Fibroblast of the aortic adventitia (primary cell): ENCODE data around the gene EZH1. TPM values are rescaled to one million over a fixed set of nuclear protein-coding genes. Genes with fewer than 3 reads are reported as not detected.

Experiments used
- DNase-seq: peaks from one replicate; pipeline ENCODE4 v3.0.0-alpha.2; 2010; ENCODE audit warnings: low read depth
- H3K4me3 ChIP-seq: 2 replicates; pipeline ENCODE4 v1.5.1; 2011; ENCODE audit warnings: low read depth, mild to moderate bottlenecking, control low read depth, low read length, moderate library complexity
- CTCF ChIP-seq: IDR thresholded peaks from 2 replicates; pipeline ENCODE4 v1.5.1; 2011; ENCODE audit warnings: mild to moderate bottlenecking, low read length, control low read depth, inconsistent platforms; ENCODE audit not compliant: insufficient read depth
- total RNA-seq: library from RNA; depleted of rRNA; stranded (reverse); fragments of >200 nt; gene quantifications from 2 replicates; pipeline ENCODE4 v1.2.3, GENCODE V29; 2012; ENCODE audit warnings: low replicate concordance

Gene EZH1
- total RNA-seq, 1 donor: 31.4 TPM

- DNase-seq: no peak
- TF ChIP-seq CTCF: no peak
- H3K4me3 ChIP-seq: no peak overlapping the region
Measured at GRCh38 chr17:42759982-42760651, 15.3 kb upstream of the EZH1 start.

- no peak for TF ChIP-seq CTCF
- DNase-seq: peak; percentile 83
- no peak overlapping the region for H3K4me3 ChIP-seq
Measured at GRCh38 chr17:42754782-42755181, 9.9 kb upstream of the EZH1 start.

- H3K4me3 ChIP-seq: no peak overlapping the region
- no peak for TF ChIP-seq CTCF
- peak; percentile 55 for DNase-seq
Measured at GRCh38 chr17:42751628-42752027, 6.8 kb upstream of the EZH1 start.

GRCh38 chr17:42750739-42751344 lies 6.0 kb upstream of the EZH1 start:
- TF ChIP-seq CTCF: no peak
- DNase-seq: no peak
- H3K4me3 ChIP-seq: no peak overlapping the region

- no peak for TF ChIP-seq CTCF
- peak; percentile 46 for DNase-seq
- H3K4me3 ChIP-seq: no peak overlapping the region
Measured at GRCh38 chr17:42748908-42749798, 4.3 kb upstream of the EZH1 start.

GRCh38 chr17:42748202-42748907 lies 3.5 kb upstream of the EZH1 start:
- DNase-seq: no peak
- no peak overlapping the region for H3K4me3 ChIP-seq
- no peak for TF ChIP-seq CTCF
